Measurements from ENCODE around the gene SNAP47.

GRCh38 chr1:227749225-227749624 lies 14.0 kb downstream of the SNAP47 start:
- TF ChIP-seq, protein P1, sequence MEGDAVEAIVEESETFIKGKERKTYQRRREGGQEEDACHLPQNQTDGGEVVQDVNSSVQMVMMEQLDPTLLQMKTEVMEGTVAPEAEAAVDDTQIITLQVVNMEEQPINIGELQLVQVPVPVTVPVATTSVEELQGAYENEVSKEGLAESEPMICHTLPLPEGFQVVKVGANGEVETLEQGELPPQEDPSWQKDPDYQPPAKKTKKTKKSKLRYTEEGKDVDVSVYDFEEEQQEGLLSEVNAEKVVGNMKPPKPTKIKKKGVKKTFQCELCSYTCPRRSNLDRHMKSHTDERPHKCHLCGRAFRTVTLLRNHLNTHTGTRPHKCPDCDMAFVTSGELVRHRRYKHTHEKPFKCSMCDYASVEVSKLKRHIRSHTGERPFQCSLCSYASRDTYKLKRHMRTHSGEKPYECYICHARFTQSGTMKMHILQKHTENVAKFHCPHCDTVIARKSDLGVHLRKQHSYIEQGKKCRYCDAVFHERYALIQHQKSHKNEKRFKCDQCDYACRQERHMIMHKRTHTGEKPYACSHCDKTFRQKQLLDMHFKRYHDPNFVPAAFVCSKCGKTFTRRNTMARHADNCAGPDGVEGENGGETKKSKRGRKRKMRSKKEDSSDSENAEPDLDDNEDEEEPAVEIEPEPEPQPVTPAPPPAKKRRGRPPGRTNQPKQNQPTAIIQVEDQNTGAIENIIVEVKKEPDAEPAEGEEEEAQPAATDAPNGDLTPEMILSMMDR (IDR thresholded peaks at IDR 0.05), result no peak
- TF ChIP-seq RAD21 (IDR thresholded peaks at IDR 0.05; ENCODE audit: low read length) (no peak), SIN3A (IDR thresholded peaks at IDR 0.05; ENCODE audit: borderline replicate concordance, low read depth, low read length) (no peak), YY1 (IDR thresholded peaks at IDR 0.05; ENCODE audit: low read depth) (no peak), EZH2phosphoT487 (IDR thresholded peaks at IDR 0.05; ENCODE audit: borderline replicate concordance, low read depth) (no peak), RCOR1 (IDR thresholded peaks at IDR 0.05; ENCODE audit: low read length) (no peak), NFIC (IDR thresholded peaks at IDR 0.05; ENCODE audit: borderline replicate concordance) (no peak), TAF1 (IDR thresholded peaks at IDR 0.05; ENCODE audit: borderline replicate concordance, low read depth, low read length) (no peak), PBX3 (IDR thresholded peaks at IDR 0.05) (no peak), TEAD4 (IDR thresholded peaks at IDR 0.05; ENCODE audit: borderline replicate concordance, insufficient read depth) (no peak)
- TF ChIP-seq, protein P2, sequence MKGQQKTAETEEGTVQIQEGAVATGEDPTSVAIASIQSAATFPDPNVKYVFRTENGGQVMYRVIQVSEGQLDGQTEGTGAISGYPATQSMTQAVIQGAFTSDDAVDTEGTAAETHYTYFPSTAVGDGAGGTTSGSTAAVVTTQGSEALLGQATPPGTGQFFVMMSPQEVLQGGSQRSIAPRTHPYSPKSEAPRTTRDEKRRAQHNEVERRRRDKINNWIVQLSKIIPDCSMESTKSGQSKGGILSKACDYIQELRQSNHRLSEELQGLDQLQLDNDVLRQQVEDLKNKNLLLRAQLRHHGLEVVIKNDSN (IDR thresholded peaks at IDR 0.05; ENCODE audit: borderline replicate concordance, low read depth), result no peak
